NCI-H510A (cell line): ENCODE data around the gene GALNT3.
A peak's percentile ranks its signal among the peaks of the same experiment; 100 is the strongest.

ENCODE experiments used
- DNase-seq: peaks from one replicate; lab custom pipeline; 2025; lab: John Stamatoyannopoulos, UW

The GALNT3 gene

DNA sequence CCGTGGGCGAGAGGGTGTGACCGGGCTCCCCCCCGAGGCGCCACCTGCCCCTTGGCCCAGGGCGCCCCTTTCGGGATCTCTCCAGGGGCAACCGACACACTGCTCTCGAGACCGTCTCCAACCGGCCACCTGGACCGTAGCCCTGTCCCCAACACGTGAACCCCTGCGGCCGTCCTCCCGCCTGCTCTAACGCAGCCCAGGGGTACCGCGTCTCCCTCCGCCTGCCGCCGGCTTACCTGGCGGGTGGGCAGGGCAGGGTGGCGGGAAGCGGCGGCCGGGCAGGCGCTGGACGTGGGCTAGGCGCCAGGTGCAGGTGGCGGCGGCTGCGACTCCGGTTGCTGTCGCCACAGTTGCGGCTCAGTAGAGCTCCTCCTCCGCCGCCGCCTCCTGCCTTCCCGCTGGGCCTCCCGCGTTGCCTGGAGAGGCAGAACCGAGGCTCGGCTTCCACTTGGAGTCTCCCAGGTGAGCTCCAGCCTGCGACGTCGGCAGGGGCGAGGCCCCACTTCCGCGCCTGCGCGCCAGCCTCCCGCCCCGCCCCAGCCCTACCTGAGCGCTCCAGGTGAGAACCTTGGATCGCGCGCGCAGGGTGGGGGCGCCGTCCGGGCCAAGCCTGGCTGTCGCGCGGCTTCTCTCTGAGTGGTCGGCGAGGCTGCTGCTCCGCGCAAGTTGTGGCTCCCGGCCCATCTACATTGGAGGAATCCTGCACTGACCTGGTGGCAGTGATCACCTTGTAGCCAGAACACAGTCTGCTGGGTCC lies at the start of gene GALNT3:
GALNT3 (minus strand) TSS at position 469 of the 757 bp plus-strand sequence. CDS start 23,547 bp downstream, outside the sequence.
- peak; percentile 88 for DNase-seq

DNA sequence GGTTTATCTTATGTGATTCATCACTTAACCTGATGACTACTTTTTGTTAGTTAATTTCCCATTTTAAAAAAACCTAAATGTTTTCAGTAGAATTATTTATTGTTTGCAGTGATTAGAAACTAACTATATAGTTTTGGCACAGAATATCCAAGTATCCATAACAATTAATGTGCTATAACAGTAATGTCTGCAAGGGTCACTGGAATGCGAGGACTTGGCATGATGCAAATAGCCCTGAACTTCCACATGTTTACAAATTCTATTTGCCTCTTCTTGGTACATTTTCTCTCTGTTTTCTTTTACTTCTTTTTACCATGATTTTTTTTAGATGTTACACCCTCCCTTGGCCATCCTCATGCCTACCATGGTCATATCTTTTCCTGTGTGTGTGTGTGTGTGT lies 49.3 kb upstream of the GALNT3 start:
- DNase-seq, result no peak

DNA sequence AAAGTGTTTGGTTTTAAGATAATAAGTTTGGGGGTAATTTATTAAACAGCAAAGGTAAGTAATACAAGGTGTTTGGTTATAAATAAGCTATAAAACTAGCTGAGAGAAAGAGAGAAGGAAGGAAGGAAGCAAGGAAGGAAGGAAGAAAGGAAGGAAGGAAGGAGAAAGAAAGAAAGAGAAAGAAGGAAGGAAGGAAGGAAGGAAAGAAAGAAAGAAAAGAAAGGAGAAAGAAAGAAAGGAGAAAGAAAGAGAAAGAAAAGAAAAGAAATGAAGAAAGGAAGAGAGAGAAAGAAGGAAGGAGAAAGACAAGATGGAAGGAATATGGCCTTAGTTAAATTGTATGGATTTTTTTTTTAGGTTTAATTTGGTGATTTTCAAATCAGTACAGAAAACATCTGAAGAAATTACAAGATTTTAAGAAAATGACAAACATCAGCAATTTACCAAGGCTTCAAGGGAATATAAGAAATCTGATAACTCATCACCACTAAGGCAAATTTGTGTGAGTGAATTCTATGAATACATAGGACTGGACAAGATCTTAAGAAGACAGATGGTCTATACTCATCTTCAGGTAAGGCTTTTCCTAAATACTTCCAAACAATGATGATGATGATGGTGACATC lies 46.4 kb upstream of the GALNT3 start:
- no peak for DNase-seq

DNA sequence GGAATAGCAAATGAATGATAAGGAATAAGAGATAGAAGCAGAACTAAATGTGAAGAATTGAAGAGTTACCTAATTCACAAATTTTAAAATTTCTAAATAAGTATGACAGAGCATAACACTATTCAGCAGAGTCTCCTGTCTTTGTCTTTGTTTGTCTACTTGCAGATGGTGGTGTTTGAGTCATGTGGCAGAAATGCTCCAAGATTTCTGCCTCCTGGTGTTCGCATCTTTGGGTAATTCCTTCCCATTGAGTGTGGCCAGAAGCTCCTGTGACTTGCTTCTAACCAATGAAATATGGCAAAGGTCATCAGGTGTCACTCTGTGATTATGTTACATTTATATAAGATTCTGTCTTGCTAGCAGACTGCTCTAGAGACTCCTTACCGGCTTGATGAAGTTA lies 45.6 kb upstream of the GALNT3 start:
- DNase-seq, result no peak

DNA sequence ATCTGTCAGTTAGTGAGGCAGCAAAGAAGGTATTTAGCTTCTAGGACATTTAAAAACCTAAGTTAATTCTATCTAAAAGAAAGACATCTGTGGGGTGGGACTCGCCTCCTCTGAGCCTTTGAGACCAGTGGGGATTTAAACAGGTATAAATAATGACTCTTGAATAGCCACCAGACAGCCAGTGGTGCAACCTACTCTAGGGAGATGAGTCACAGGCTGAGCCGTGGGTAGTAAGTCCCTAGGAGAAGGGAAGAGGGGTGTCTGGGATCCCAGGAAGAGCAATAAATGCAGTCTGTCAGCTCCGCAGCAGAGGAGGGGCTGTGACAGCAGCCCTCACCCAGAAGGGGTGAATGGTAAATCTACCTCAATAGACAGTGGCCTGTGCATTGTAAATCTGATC lies 43.1 kb upstream of the GALNT3 start:
- DNase-seq, result no peak

DNA sequence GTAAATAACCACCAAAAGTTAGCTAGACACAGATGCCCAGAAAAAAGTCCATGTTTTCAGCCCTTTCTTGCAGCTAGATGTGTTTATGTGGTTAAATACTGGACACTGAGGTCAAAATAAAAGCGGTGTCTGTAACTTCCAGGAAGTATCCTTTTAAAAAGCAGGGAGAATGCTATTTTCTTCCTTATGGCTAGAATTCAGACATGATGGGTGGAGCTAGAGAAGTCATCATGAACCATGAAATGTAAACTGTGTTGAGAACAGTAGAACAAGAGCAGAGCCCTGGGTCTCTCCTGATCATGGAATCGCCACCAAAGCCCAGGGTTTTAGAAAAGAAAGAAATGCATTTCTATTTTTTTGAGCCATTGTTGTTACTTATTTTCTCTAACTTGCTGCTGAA lies 41.3 kb upstream of the GALNT3 start:
- DNase-seq, result no peak

DNA sequence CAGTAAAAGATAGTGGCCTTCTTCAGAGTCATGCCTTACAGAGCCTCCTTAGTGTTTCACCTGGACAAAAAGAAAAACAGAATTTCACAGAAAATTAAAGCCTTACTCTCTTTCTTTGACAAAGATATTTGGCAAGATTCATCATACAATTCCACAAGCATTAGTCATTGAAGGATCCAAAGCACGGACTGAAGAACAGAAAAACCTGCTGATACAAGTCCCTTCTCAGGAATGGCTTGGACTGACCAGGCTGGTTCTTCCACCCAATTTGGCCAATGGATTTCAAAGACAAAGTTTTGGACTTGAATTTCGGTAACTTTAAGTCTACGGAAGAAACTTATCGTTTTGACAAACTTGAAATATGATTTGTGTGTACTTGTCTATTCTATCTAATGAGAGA lies 39.1 kb upstream of the GALNT3 start:
- DNase-seq, result no peak

DNA sequence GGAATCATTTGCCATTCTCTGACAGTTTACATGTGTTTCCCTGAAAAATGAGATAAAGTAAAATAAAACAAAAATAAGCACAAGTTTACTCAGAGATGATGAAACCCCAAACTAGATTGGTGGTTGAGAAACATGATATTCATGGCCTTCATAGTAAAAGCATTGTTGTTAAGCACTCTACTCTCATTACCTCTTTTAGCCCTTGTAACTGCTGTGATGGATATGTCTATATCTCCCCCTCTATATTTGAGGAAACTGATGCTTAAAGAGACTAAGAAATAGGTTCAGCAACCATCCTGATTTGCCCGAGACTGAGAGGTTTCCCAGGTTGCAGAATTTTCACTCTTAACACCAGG lies 33.9 kb upstream of the GALNT3 start:
- DNase-seq, result no peak

DNA sequence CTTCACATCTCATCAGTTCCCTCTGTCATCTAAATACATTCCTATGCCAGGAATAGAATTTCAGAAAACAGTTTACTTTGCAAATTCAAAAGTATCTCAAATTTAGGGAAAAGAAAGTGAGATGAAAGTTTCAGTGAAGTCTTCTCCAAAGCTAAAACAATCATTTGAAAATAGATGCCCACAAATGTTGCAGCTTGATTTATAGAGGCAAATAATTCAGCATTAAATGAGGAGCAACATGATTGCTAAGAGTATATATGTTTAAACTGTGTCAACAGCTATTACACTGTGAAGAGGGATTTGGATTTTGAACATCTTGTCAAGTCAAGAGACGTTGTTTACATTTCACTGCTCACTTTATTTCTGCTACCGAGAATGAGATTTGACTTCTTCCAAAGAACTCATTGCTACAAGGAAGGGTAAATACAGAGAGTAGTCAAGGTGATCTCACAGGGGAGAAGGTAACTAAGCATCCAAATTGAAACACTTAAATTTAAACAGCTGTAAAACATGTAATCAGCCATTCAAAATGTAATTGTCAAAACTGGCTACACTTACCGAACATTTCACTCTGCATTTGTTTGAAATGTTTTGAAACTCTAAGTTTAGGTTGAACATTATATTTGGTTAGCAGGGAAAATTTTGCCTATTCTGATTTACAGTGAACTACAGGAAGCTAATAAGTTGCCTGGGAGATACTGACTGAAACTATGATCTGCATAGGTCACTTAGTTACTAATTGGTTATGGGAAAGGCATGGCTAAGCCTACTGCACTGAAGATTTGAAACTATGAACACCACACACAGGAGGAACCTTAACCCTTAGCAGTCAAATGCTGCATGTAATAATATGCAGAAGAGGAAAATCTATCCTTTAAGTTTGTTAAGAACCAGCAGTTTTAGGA lies 33.2 kb upstream of the GALNT3 start:
- DNase-seq, result peak; percentile 3

DNA sequence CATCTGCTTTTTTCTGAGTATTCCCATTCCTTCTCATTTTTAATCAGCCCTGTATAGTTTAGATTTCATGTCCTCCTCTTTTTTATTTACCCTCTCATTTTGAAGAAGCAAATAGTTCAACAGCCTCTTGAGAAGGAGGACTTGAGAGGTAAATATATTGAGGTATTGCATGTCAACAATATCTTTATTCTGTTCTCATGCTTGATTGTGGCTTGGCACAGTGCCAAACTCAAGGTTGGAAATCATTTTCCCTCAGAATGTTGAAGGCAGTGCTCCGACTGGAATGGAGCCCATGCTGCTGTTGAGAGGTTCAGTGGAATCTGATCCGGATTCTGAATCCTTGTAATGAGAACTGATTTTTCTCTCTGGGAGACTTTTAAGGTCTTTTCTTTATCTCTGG lies 31.0 kb upstream of the GALNT3 start:
- peak; percentile 57 for DNase-seq

DNA sequence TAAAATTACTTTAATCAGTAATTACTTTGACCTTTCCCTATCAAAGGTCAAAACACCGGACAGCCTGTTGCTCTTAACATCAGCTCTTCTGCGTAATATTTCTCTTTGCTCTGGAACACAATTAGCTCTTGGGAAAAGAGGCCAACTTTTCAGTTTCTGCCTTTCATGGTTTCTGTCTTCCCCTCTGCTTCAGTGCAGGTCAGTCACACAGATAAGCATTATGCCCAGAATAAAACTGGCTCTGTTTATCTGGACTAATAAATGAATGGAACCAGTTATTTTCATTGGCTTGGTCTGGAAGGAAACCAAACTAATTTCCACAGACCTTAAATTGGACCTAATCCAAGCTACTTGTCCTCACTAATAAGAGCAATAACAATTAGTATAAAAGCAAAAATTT lies 26.2 kb upstream of the GALNT3 start:
- no peak for DNase-seq

DNA sequence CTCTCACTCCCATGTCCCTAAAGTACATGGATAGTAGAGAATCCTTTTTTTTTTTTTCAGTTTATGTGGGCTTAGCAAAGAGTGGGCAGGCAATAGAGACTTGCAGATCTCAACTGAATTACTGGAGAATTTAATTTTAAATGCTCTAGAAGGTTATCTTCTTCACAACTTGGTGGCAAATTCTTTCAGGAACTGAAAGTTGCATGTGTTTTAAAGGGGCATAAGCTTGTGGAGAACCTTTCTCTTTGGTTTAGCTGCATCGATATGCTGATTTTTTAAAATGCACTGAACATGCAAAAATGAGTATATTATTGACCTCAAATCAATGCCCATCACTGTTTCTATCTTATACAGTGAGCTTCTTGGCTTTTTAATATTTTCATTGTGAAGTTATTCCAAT lies 24.9 kb upstream of the GALNT3 start:
- no peak for DNase-seq

DNA sequence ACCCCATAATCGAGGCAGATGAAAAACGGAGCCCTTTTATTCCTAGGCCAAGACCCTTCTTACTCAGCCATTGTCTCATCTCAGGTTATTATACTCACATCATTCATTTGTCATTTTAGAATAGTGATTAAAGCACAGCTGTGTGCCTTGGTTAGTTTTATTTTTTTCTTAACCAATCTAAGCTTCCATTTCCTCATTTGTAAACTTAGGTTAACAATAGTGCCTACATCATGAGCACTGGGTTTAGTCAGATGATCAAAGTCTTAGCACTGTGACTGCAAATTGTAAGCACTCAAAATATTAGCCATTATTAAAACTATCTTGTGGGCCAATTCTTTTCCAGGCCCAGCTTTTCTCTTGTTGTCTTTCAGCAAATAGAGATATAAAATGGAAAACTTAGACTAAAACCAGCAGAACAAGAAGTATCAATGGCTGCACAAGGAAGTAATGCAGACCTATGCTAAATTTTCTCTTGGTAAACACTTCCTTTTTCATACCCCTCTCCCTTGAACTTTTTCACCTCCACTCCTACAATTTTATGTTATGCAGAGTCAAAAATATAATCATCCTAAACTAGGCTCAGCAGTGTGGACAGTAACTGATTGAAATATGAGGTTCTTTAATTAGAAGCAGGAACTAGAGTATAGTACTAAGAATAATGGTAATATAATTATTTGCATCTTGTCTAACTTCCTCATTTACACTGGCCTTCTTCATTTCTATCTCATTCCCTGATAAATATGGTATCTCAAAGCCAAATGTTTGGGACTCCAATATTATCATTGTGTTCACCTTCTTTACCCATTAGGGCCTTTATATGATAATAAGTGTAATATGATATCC lies 21.5 kb upstream of the GALNT3 start:
- DNase-seq, result no peak

DNA sequence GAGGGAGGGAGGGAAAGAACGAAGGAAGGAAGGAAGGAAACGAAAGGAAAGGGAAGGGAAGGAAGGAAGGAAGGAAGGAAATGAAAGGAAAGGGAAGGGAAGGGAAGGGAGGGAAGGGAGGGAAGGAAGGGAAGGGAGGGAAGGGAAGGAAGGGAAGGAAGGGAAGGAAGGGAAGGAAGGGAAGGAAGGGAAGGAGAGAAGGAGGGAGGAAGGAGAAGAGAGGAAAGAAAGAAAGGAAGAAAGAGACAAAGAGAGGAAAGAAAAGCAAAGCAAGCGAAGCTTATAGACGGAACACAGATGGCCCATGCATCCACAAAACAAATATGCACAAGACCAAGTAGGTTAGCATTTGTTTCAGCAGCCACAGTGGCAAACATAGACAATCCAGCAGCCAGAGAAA lies 20.4 kb upstream of the GALNT3 start:
- no peak for DNase-seq

DNA sequence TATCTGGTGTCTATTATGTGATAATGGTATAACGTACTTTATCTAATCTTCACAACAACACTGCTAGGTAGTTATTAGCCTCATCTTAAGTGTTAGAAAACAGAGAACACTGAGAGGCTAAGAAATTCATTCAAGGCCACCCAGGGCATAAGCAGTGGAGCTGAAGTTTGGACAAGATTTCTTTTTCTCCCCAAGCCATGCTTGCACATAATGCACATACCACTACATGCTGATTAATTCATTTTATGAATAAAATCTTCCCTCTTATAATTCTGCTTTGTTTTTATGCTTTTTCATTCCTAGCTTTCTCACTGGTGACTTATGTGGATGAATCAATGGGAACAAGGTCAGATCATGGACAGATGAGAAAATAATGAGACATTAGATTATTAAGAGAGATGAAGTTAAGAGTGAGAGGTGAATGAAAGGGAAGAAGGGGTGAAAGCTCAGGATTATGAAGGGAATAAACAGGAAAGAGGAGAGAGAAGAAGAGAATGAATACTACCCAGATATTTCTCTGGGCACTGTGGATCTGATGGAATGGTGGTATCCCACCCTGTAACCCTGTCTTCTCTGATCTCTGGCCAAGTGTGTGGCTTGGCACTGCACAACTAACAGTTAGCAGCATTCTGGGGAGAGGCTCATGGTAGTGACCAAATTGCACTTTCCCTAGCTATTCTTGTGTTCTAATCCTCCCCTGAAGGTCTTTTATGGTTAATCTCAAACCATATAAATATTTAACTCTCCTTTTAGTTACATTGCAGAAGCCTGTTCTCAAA lies 17.7 kb upstream of the GALNT3 start:
- DNase-seq, result no peak

DNA sequence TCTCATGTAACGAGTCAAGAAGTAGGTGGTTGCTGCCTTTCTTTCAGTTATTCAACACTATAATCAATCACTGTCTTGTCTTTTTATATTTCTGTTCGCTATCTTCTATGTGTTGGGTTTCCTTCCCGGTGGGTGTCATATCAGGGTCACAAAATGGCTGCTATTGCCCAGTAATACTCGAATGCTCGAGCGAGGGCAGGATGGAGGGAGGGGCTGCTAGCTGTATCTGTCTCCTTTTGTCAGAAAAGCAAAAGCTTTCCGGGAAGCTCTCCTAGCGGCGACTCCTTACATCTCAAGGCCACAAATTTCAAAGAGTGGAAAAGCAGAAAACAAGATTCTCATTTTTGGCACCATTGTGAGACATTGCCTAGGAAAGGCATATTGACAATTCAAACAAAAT lies 16.4 kb upstream of the GALNT3 start:
- no peak for DNase-seq

DNA sequence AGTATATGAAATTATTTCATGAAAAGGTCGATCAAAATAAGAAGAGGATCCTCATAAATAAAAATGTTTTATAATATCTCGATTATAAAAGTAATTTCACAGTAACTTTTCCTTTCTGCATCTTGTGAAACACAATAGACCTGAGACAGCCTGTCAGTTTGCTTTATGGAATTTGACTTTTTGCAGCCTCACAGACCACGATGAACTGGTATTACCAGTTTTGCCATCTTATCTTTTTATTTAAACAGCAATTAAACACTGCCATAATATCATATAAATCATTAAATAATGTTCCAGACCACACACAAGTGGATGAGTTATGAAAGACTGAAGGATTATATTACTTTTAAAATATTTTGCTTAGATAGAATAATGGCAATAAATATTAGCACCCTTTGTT lies 10.7 kb upstream of the GALNT3 start:
- peak; percentile 35 for DNase-seq

DNA sequence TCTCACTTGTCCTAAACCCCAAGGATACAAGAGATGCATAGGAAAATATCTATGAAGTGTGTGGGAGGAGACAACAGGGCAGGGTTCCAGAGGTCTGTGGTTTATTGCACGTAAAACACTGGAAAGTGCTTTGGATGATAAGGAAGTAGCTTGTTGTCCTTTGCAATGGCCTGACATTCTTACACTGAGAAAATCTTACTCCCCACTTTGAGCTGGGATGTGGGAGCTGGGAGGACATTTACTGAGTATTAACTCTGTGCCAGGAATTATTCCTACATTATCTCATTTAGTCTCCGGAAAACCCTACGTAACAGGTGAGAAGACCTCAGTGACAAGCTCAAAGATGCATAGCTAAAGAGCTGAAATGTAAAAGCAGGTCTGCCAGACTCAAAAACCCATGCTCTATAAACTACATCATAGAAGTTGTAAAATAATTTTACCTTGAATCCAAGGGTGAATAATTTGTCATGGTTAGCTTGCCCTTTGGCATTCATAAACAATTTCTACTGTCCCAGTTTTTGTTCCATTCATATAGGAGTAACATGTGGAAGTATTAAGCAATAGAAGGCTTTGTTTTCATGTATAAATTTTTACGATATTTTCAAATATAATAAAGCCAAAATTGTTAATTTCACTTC lies 9.2 kb upstream of the GALNT3 start:
- no peak for DNase-seq

DNA sequence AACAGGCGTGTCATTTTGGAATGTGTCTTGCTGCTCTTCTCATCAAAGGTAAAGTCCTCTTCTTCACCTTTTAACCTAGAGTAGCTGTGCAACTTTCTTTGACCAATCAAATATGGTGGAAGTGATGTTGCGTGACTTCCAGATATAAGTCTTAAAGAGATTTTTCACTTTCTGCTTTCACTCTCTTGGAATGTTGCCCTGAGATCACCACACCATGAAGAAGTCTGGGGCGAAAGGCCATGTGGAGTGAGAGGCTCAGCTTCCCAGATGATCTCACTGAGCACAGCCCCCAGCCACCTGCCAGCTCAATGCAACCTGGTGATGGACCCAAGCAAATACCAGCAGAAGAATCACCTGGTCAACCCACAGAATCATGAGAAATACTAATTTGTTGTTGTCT lies 7.1 kb upstream of the GALNT3 start:
- no peak for DNase-seq

DNA sequence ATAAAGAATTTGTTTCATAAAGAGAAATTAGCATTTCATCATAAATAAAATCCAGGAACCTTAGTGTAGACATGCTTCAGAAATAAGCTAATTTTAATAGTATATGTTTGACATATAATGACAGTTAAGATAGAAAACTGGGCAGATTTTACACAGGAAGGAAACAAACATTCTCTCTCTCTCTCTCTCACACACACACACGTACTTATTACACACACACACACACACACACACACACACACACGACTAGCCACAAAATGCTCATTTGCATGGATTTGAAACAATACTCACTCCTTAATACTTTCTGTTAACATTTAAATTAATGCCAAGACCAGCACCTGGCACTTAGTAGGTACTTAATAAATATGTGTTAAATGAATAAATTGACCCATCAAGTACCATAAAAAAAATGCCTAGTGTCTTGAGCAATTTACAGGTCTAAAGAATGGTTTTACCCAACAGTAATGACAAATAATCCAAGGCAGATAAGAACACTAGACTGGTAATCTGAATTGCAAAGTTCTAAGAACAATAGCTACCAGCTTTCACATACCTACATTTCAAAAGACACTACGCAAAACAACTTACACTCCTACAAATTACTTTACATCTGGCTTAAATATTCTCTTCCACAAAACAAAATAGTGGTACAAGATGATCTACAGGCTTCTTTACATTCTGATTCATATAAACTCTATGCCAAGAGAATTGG lies 2.9 kb upstream of the GALNT3 start:
- no peak for DNase-seq
